ENCODE measurements around the gene ADGB. TPM values are rescaled to one million over a fixed set of nuclear protein-coding genes. Genes with fewer than 3 reads are reported as not detected.
"Not testable (repeated sequence)": the region's sequence is repeated elsewhere in the genome, so short reads cannot be mapped to it uniquely, and the experiment has no call there.

The ADGB gene
- total RNA-seq, 4 donors from 2014 or later: not detected

DNA sequence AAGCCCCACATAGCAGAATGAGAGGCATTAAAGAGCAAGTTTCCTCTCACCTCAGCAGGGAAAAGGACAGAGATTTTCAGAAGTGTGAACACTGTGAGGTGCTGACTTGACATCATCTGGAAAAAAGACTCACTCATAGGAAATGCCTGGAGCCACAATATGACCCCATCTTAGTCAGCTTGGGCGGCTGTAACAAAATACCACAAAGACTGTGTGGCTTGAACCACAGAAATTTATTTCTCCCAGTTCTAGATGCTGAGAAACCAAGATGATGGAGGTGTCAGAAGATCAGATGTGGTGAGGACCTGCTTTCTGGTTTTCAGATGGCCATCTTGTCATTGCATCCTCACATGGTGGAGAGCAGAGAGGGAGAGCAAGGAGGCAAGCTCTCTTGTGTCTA is 253.1 kb downstream of the ADGB start:
- no peaks in the 10 kb centered on the region for H3K4me1 ChIP-seq
- TF ChIP-seq, protein P1, sequence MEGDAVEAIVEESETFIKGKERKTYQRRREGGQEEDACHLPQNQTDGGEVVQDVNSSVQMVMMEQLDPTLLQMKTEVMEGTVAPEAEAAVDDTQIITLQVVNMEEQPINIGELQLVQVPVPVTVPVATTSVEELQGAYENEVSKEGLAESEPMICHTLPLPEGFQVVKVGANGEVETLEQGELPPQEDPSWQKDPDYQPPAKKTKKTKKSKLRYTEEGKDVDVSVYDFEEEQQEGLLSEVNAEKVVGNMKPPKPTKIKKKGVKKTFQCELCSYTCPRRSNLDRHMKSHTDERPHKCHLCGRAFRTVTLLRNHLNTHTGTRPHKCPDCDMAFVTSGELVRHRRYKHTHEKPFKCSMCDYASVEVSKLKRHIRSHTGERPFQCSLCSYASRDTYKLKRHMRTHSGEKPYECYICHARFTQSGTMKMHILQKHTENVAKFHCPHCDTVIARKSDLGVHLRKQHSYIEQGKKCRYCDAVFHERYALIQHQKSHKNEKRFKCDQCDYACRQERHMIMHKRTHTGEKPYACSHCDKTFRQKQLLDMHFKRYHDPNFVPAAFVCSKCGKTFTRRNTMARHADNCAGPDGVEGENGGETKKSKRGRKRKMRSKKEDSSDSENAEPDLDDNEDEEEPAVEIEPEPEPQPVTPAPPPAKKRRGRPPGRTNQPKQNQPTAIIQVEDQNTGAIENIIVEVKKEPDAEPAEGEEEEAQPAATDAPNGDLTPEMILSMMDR (IDR thresholded peaks at IDR 0.05 in 4 of 5, conservative IDR thresholded peaks at IDR 0.05 in 1 of 5): no peak
- no peak for TF ChIP-seq POLR2A (IDR thresholded peaks at IDR 0.05)
- H3K4me3 ChIP-seq: no peak overlapping the region
- in situ Hi-C loops (cut with MboI; ENCODE audit: low sequenced_read_pairs in 4 of 4) (loop anchor here in 2 of 4 donors (10.0 kb wide), 1 partner anchor 433 kb away; no protein-coding TSS in a partner anchor), intact Hi-C loops (cut with DNase I; ENCODE audit: low total_unique reads) (no loop called here)
- no peaks in the 10 kb centered on the region for H3K36me3 ChIP-seq
- H3K27ac ChIP-seq: no peak overlapping the region
- no peak for DNase-seq
- no peaks in the 10 kb centered on the region for H3K9me3 ChIP-seq
- no peaks in the 10 kb centered on the region for H3K27me3 ChIP-seq
- no peak for ATAC-seq

DNA sequence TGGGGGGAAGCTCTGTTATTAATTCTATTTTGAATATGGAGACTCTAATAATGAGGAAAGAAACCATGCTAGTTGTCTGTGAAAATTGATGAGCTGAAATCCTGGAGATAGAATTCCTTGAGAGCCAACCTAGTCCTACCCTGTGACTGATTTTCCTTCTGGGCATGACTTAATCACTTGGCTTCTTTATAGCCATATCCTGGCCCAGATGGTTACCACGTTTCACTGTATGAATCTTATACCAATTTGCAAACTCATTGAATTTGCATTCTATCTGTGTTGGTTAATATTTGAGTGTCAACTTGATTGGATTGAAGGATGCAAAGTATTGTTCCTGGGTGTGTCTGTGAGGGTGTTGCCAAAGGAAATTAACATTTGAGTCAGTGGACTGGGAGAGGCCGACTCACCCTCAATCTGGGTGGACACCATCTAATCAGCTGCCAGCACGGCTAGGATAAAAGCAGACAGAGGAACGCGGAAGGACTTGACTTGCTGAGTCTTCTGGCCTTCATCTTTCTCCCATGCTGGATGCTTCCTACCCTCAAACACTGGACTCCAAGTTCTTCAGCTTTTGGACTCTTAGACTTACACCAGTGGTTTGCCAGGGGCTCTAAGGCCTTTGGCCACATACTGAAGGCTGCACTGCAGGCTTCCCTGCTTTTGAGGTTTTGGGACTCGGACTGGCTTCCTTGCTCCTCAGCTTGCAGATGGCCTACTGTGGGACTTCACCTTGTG is 255.9 kb downstream of the ADGB start:
- DNase-seq, H3K4me1 ChIP-seq, H3K27ac ChIP-seq, H3K27me3 ChIP-seq, H3K4me3 ChIP-seq, H3K9me3 ChIP-seq, ATAC-seq, H3K36me3 ChIP-seq: not testable (repeated sequence)
- in situ Hi-C loops (cut with MboI; ENCODE audit: low sequenced_read_pairs in 4 of 4) (loop anchor here in 2 of 4 donors (10.0 kb wide), 1 partner anchor 430 kb away; no protein-coding TSS in a partner anchor), intact Hi-C loops (cut with DNase I; ENCODE audit: low total_unique reads) (loop anchor here (5.0 kb wide), 1 partner anchor 1313 kb away; no protein-coding TSS in a partner anchor)

DNA sequence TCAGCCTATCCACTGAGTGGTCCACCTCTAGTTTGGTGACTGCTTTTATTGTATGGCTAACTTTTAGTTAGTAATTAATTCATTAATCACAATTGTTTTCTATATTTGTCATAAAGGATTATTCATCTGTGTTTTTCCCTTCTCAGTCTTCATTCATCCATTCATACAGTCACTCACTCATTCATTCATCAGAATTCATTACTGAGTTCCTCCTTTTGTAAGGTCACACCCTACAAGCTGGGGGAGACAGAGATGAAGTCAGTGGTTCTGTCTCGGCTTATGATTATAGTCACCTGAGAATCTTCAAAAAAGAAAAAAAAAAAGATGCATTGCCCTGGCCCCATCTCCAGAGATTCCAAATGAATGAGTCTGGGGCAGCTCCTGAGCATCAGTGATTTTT is 257.1 kb downstream of the ADGB start:
- no peaks in the 10 kb centered on the region for H3K9me3 ChIP-seq
- H3K36me3 ChIP-seq: no peaks in the 10 kb centered on the region
- TF ChIP-seq, protein P1 (IDR thresholded peaks at IDR 0.05 in 4 of 5, conservative IDR thresholded peaks at IDR 0.05 in 1 of 5): no peak
- TF ChIP-seq POLR2A (IDR thresholded peaks at IDR 0.05): no peak
- DNase-seq (no peak), ATAC-seq (no peak)
- H3K27ac ChIP-seq: no peak overlapping the region
- no peak overlapping the region for H3K4me3 ChIP-seq
- H3K4me1 ChIP-seq: peaks cover 0 to 3% of the 10 kb centered on the region in 2 donors
- no peaks in the 10 kb centered on the region for H3K27me3 ChIP-seq
- in situ Hi-C loops (cut with MboI; ENCODE audit: low sequenced_read_pairs in 4 of 4): loop anchor here in 2 of 4 donors (10.0 kb wide), 1 partner anchor 429 kb away; no protein-coding TSS in a partner anchor
- intact Hi-C loops (cut with DNase I; ENCODE audit: low total_unique reads): loop anchor here (5.0 kb wide), 1 partner anchor 1311 kb away; no protein-coding TSS in a partner anchor

DNA sequence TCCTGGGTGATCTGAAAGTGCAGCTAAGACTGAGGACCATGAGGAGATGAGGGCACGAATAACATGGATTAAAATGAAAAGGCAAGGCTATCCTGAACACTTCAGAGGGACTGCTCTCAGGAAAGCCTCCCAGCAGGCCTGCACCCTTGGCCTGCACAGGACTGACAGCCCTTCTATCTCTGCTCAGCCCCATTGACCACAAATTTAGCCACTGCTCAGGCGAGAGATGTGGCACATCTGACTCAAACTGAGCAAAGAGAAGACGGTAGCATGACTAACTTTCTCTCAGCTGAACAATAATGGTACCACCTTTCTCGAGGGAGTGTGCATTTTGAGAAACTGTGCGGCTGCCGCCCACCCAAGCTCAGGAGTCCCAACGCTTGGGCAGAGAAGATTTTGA is 257.5 kb downstream of the ADGB start:
- H3K4me3 ChIP-seq: no peak overlapping the region
- H3K36me3 ChIP-seq: no peaks in the 10 kb centered on the region
- intact Hi-C loops (cut with DNase I; ENCODE audit: low total_unique reads) (loop anchor here (5.0 kb wide), 1 partner anchor 1311 kb away; no protein-coding TSS in a partner anchor), in situ Hi-C loops (cut with MboI; ENCODE audit: low sequenced_read_pairs in 4 of 4) (loop anchor here in 2 of 4 donors (10.0 kb wide), 1 partner anchor 429 kb away; no protein-coding TSS in a partner anchor)
- no peaks in the 10 kb centered on the region for H3K9me3 ChIP-seq
- no peak for ATAC-seq
- no peak for DNase-seq
- H3K27ac ChIP-seq: no peak overlapping the region
- TF ChIP-seq, protein P1 (IDR thresholded peaks at IDR 0.05 in 4 of 5, conservative IDR thresholded peaks at IDR 0.05 in 1 of 5): no peak
- TF ChIP-seq POLR2A (IDR thresholded peaks at IDR 0.05): no peak
- no peaks in the 10 kb centered on the region for H3K27me3 ChIP-seq
- H3K4me1 ChIP-seq: peaks cover 0 to 3% of the 10 kb centered on the region in 2 donors

Measured in gastrocnemius medialis (tissue), 4 donors.